Hepatocyte (in vitro differentiated cells): ENCODE data around the gene SKA2.

Experiments used
- EZH2 ChIP-seq: fragments of 200-600 bp; sonication (generic); IDR thresholded peaks from 2 replicates; pipeline ENCODE4 v1.6.1; 2016; ENCODE audit warnings: antibody characterized with exemption, mild to moderate bottlenecking, borderline replicate concordance
- TF ChIP-seq, protein P1 (sequence below): fragments of 200-600 bp; sonication (generic); IDR thresholded peaks from 2 replicates; pipeline ENCODE4 v1.5.1; 2016; ENCODE audit warnings: antibody characterized with exemption, mild to moderate bottlenecking; ENCODE audit not compliant: poor library complexity

DNA sequence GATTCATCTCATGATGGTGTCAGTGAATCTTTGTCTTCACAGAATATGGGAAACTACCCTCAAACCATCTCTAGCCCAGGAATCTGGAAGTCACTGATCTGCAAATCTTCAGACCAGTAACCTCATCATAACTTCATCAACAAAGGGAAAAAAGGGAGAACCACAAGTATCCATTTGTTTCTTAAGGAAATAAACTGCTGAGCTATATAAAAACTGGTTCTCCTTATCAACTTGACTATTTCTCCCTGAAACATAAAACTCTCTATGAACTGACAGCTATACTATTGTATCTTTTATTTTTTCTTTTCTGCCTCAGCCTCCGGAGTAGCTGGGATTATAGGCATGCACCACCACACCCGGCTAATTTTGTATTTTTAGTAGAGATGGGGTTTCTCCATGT, 87.6 kb downstream of the SKA2 start:
- TF ChIP-seq, protein P1, sequence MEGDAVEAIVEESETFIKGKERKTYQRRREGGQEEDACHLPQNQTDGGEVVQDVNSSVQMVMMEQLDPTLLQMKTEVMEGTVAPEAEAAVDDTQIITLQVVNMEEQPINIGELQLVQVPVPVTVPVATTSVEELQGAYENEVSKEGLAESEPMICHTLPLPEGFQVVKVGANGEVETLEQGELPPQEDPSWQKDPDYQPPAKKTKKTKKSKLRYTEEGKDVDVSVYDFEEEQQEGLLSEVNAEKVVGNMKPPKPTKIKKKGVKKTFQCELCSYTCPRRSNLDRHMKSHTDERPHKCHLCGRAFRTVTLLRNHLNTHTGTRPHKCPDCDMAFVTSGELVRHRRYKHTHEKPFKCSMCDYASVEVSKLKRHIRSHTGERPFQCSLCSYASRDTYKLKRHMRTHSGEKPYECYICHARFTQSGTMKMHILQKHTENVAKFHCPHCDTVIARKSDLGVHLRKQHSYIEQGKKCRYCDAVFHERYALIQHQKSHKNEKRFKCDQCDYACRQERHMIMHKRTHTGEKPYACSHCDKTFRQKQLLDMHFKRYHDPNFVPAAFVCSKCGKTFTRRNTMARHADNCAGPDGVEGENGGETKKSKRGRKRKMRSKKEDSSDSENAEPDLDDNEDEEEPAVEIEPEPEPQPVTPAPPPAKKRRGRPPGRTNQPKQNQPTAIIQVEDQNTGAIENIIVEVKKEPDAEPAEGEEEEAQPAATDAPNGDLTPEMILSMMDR: no peak
- TF ChIP-seq EZH2: no peak
